Right lobe of liver (tissue), 6 donors: ENCODE data around the gene ATP6V1A. TPM values are rescaled to one million over a fixed set of nuclear protein-coding genes. Genes with fewer than 3 reads are reported as not detected.

Experiments
- ATAC-seq, 4 donors: fragments of 200-7000 bp; cut with Tn5 transposase; one replicate each; pipeline ENCODE4 v1.9.1; 2020; ENCODE audit warnings: mild to moderate bottlenecking in 4 of 4, moderate library complexity in 4 of 4
- DNase-seq, 3 donors: peaks; one replicate each; pipeline ENCODE4 v3.0.0-alpha.2; 2020
- H3K27ac ChIP-seq, 3 donors: fragments of 200-600 bp; one replicate each; pipeline ENCODE4 v1.8.0; 2022
- H3K27me3 ChIP-seq, 2 donors: fragments of 200-600 bp; one replicate each; pipeline ENCODE4 v1.8.0; 2022
- H3K36me3 ChIP-seq, 4 donors: fragments of 200-600 bp; sonication (generic) in 1 of 4; one replicate each; pipeline versions ENCODE4 v1.5.1 to v1.8.0; 2017 to 2022; ENCODE audit warnings: control low read depth in 1 of 4
- H3K4me1 ChIP-seq, 4 donors: fragments of 200-600 bp; sonication (generic) in 1 of 4; one replicate each; pipeline versions ENCODE4 v1.5.1 to v1.8.0; 2017 to 2022; ENCODE audit warnings: control low read depth in 1 of 4
- H3K4me3 ChIP-seq, 3 donors: fragments of 200-600 bp; one replicate each; pipeline ENCODE4 v1.8.0; 2022
- H3K9me3 ChIP-seq, 4 donors: fragments of 200-600 bp; sonication (generic) in 1 of 4; one replicate each; pipeline versions ENCODE4 v1.5.1 to v1.8.0; 2017 to 2022; ENCODE audit warnings: control low read depth in 1 of 4
- POLR2A ChIP-seq: fragments of 450-650 bp; IDR thresholded peaks from one replicate; pipeline ENCODE4 v1.6.1; 2017; ENCODE audit warnings: antibody characterized with exemption, mild to moderate bottlenecking
- WGBS: methylation state at CpG from one replicate; pipeline ENCODE4 v1.1.6; 2018; ENCODE audit warnings: low coverage, low lambda C conversion rate; ENCODE audit not compliant: insufficient coverage; ENCODE audit errors: missing lambda C conversion rate; 5-methylcytosine and 5-hydroxymethylcytosine counted together
- intact Hi-C, 2 donors: fragments of 100-400 bp; cut with DNase I; formaldehyde crosslinking; loops; one replicate each; pipeline versions ENCODE4 v1.11.2 to v1.14.1; 2022
- long read RNA-seq: library from polyadenylated mRNA; unstranded; transcript quantifications from one replicate; pipeline ENCODE4 v2.0.0, GENCODE V29; 2019
- total RNA-seq, 6 experiments: library from RNA; depleted of rRNA in 2 of 6; stranded (reverse); fragments of >200 nt in 2 of 6; fragmentation: NEBNext Ultra II Directional in 3 of 6; extraction: Animal tissue kit (Norgen Biotek cat#: 25700) in 3 of 6; gene quantifications; one replicate each; pipeline versions ENCODE4 v1.1.0 to v1.2.4, GENCODE V29; 2016 to 2023
- TF ChIP-seq, protein P1 (sequence below), 4 donors: fragments of 200-600 bp in 3 of 4; fragments of 450-650 bp in 1 of 4; IDR thresholded peaks; one replicate each; pipeline versions ENCODE4 v1.5.1 to v1.8.0; 2016 to 2022; ENCODE audit warnings: antibody characterized with exemption in 4 of 4, mild to moderate bottlenecking in 2 of 4
- donor health status: DM: no; HTN: yes; CAD: no.
- donor health status: DM: no; HTN: no; CAD: no.
- donor health status: DM: no; HTN: no; CAD: no.
- donor health status: DM: no; HTN: yes; CAD: no.
- donor health status: DM: no; HTN: yes; CAD: no.

Gene ATP6V1A
- 10 to 100 TPM; 39.6 to 52.7 (median 47.7) TPM for total RNA-seq
- long read RNA-seq, full-length matches to known transcripts = 5 of 6 reads
- long read RNA-seq, partial matches to known transcripts = 0 of 6 reads
- long read RNA-seq, other reads (novel, unspliced or antisense) = 1 of 6 reads

DNA sequence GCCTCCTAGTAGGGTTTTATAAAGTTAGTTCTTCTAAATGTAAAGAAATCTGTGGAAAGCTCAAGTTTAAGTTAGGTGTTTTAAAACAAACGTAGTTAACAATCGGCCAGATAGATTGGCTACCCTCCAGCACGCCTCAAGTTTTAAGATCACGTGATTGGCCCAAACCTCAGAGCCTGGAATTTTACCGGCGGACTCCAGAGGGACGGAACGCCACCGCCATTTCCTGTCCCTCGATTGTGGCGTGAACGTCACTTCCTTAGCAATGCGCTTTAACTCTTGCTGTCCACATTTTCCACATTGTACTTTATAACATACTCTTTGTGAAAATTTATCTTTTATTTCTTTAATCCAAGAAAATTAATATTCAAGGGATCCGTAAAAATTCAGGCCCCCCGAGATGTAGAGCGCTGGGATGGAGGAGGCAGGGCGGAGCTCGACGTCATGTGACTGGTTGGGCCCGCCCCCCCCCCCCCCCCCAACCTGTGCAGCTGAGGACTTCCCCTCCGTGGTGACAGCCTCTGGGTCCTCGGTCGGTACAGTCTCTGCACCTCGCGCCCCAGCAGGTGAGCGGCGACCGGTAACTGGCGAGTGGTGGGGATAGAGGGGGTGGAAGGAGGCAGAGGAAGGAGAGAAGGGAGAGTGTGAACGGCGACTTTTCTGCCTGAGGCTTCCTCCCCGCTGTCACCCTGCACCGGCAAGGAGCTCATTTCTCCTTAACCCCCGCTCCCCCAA, at the start of gene ATP6V1A:
ATP6V1A (plus strand) TSS at position 488 of the 735 bp plus-strand sequence. CDS start 31,719 bp downstream, outside the sequence.
- peak; percentile 65 for TF ChIP-seq POLR2A
- TF ChIP-seq, protein P1, sequence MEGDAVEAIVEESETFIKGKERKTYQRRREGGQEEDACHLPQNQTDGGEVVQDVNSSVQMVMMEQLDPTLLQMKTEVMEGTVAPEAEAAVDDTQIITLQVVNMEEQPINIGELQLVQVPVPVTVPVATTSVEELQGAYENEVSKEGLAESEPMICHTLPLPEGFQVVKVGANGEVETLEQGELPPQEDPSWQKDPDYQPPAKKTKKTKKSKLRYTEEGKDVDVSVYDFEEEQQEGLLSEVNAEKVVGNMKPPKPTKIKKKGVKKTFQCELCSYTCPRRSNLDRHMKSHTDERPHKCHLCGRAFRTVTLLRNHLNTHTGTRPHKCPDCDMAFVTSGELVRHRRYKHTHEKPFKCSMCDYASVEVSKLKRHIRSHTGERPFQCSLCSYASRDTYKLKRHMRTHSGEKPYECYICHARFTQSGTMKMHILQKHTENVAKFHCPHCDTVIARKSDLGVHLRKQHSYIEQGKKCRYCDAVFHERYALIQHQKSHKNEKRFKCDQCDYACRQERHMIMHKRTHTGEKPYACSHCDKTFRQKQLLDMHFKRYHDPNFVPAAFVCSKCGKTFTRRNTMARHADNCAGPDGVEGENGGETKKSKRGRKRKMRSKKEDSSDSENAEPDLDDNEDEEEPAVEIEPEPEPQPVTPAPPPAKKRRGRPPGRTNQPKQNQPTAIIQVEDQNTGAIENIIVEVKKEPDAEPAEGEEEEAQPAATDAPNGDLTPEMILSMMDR (IDR thresholded peaks at IDR 0.05) = no peak
- peak; percentile 66 to 81 (median 72) for ATAC-seq
- intact Hi-C loops = no loop called here
- Histone ChIP-seq H3K36me3 (no peaks in the 10 kb centered on the region), H3K27ac (peak within 1 kb of the TSS; percentile 93 to 99 (median 94)), H3K4me1 (peaks cover 0 to 49% (median 14%) of the 10 kb centered on the region in 4 donors), H3K9me3 (no peaks in the 10 kb centered on the region), H3K27me3 (no peaks in the 10 kb centered on the region), H3K4me3 (peak within 1 kb of the TSS; percentile 75 to 89 (median 83))
- 0% methylated on average over 24 of the region's 34 CpGs for WGBS
- DNase-seq = peak; percentile 86 to 94 (median 91)

DNA sequence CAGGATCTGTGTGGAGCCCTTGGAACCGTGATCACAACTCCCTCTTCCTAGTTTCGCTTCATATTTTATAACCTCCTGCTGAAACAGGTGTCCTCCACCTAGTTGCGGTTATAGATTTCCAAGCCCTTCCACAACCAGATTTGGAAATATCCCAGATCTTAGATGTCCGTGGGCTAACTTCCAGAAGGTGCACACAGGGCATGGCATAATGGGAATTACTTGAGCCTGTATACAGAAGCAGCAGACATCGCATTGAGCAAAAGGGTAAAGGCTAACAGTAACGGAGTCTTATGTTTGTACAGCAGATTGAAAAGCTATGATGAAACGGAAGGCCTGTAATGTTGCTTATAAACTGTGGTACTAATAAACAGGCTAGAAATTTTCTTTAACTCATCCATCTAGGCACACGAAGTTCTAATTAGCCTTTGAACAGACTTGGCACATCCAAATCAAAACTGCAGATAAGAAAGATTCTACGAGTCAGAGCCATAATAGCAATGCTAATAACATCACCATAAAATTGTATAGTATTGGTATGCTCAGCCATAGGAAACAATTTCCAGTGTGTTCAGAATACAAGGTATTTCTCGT, 49.2 kb upstream of the ATP6V1A start:
- Histone ChIP-seq H3K27me3 (no peaks in the 10 kb centered on the region), H3K27ac (peak overlapping the region; percentile 87 to 99 (median 93)), H3K4me1 (peaks cover 0 to 31% (median 5%) of the 10 kb centered on the region in 4 donors), H3K9me3 (no peaks in the 10 kb centered on the region), H3K4me3 (peak overlapping the region; percentile 48 to 91 (median 83)), H3K36me3 (no peaks in the 10 kb centered on the region)
- DNase-seq (no peak), ATAC-seq (peak in 3 of 4 donors; percentile 4 to 24 (median 6))
- intact Hi-C loops = no loop called here
- 2% methylated on average over 10 of the region's 10 CpGs for WGBS
- peak; percentile 21 for TF ChIP-seq POLR2A
- TF ChIP-seq, protein P1 (IDR thresholded peaks at IDR 0.05) = no peak

DNA sequence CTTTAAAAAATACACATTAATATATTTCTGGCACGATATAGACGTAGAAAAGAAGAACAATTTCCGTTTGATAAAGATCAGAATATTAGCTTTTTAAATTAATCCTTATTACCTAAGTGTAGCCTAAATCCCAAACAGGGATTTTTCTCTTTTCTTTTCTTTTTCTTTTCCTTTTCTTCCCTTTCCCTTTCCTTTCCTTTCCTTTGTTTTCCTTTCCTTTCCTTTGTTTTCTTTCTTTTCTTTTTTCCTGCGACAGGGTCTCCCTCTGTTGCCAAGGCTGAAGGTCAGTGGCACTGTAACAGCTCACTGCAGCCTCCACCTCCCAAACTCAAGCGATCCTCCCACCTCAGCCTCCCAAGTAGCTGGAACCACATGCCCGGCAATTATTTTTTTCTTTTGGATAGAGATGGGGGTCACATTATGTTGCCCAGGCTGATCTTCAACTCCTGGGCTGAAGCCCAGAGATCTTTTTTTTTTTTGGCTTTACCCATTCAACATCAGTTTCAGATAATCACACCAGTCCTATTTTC, 48.6 kb upstream of the ATP6V1A start:
- TF ChIP-seq, protein P1 (IDR thresholded peaks at IDR 0.05) = no peak
- TF ChIP-seq POLR2A = no peak
- Histone ChIP-seq H3K4me3 (peak overlapping the region in 1 of 3 donors; percentile 53), H3K27me3 (no peaks in the 10 kb centered on the region), H3K9me3 (no peaks in the 10 kb centered on the region), H3K27ac (peak overlapping the region in 2 of 3 donors; percentile 87 to 93), H3K4me1 (peaks cover 0 to 31% (median 5%) of the 10 kb centered on the region in 4 donors), H3K36me3 (no peaks in the 10 kb centered on the region)
- intact Hi-C loops = no loop called here
- ATAC-seq = no peak
- WGBS = 44% methylated on average over 6 of the region's 6 CpGs
- no peak for DNase-seq

DNA sequence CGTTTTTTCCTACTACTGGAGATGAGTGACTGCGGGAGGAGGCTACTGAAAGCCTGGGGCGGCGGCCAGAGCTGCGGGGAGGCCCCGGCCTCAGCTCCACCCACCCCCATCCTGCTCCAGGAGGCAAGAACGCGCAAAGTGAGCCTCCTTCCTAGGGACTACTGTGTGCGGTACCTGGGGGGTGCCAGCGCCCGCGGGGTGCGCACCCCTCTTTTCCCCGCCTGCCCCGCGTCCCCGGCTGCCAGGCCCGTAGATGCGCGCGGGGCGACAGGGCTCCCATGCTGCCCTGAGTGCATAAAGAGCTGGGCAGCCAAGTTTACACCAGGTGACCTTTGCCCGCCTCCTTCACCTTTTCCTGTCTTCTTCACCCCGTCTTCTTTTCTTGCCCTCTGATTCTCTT, 47.9 kb upstream of the ATP6V1A start:
- DNase-seq (peak in 2 of 3 donors; percentile 33 to 53), ATAC-seq (peak in 1 of 4 donors; percentile 2)
- H3K4me1 ChIP-seq = peaks cover 0 to 27% (median 5%) of the 10 kb centered on the region in 4 donors
- H3K27ac ChIP-seq = peak overlapping the region in 1 of 3 donors; percentile 93
- 24% methylated on average over 14 of the region's 24 CpGs for WGBS
- peak overlapping the region; percentile 18 to 53 (median 32) for H3K4me3 ChIP-seq
- H3K27me3 ChIP-seq = no peaks in the 10 kb centered on the region
- TF ChIP-seq, protein P1 (IDR thresholded peaks at IDR 0.05) = no peak
- TF ChIP-seq POLR2A = no peak
- intact Hi-C loops = no loop called here
- H3K9me3 ChIP-seq = no peaks in the 10 kb centered on the region
- no peaks in the 10 kb centered on the region for H3K36me3 ChIP-seq
